PFSK-1 (cell line): ENCODE data around the gene TBC1D22B.

Experiments
- FOXP2 ChIP-seq: optimal IDR thresholded peaks from 2 replicates; pipeline ENCODE3; 2011; ENCODE audit warnings: borderline replicate concordance, control low read depth, inconsistent platforms; ENCODE audit not compliant: insufficient read depth; ENCODE audit errors: extremely low read length, extremely low read depth
- POLR2AphosphoS5 ChIP-seq: IDR thresholded peaks from 2 replicates; pipeline ENCODE4 v1.6.1; 2012; ENCODE audit warnings: low read depth, mild to moderate bottlenecking, control low read depth, low read length, moderate library complexity
- REST ChIP-seq, 2 experiments: IDR thresholded peaks; 2 replicates each; pipeline versions ENCODE4 v1.6.1 to v1.8.0; 2011 to 2012; ENCODE audit warnings: low read depth in 2 of 2, low read length in 2 of 2, control low read depth in 1 of 2, inconsistent platforms in 1 of 2, mild to moderate bottlenecking in 1 of 2, moderate library complexity in 1 of 2; ENCODE audit not compliant: insufficient read depth in 1 of 2
- SIN3A ChIP-seq: IDR thresholded peaks from 2 replicates; pipeline ENCODE4 v1.6.1; 2012; ENCODE audit warnings: mild to moderate bottlenecking, low read length, moderate library complexity, borderline replicate concordance; ENCODE audit not compliant: insufficient read depth
- TAF1 ChIP-seq: IDR thresholded peaks from 2 replicates; pipeline ENCODE4 v1.6.1; 2012; ENCODE audit warnings: low read length, control low read depth, borderline replicate concordance; ENCODE audit not compliant: insufficient read depth

TBC1D22B gene

DNA sequence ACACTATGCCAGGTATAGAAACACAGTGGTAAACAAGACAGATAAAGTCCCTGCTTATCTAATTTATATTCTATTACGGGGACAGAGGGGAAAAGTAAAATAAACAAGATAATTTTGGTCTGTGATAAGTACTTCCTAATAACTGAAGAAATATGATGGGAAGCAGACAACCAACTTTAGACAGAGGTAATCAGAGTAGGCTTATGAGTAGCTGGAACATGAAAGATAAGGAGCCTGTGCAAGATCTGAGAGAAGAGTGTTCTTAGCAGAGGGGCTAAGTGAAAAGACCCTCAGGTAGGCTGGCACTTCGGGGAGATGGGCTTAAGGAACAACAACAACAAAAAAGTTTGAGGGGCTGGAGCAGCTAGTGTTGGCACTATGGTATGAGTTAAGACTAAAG is 100.3 kb downstream of the TBC1D22B start:
- TF ChIP-seq REST (IDR thresholded peaks at IDR 0.05; ENCODE audit: insufficient read depth in 1 of 2, low read depth in 2 of 2, low read length in 2 of 2) (no peak), SIN3A (no peak), FOXP2 (no peak), POLR2AphosphoS5 (no peak), TAF1 (no peak)

DNA sequence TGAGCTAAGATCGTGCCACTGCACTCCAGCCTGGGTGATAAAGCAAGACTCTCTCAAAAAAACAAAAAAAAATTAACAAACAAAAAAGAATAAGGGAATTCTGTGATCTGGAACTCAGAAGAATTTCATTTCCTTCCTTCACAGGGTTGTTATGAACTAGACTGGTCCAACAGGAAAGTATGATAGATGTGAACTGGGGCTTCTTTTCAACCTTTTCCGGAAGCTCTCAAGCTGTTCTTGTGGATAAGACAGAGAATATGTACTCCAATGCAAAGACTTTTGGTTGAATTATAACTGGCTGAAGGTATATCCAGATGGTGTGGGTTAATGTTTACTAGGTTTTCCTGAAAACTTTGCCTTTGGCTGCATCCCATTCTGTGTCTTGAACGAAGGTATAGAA is 101.5 kb downstream of the TBC1D22B start:
- no peak for TF ChIP-seq POLR2AphosphoS5
- TF ChIP-seq REST (IDR thresholded peaks at IDR 0.05; ENCODE audit: insufficient read depth in 1 of 2, low read depth in 2 of 2, low read length in 2 of 2) = no peak
- no peak for TF ChIP-seq TAF1
- TF ChIP-seq SIN3A = no peak
- no peak for TF ChIP-seq FOXP2

DNA sequence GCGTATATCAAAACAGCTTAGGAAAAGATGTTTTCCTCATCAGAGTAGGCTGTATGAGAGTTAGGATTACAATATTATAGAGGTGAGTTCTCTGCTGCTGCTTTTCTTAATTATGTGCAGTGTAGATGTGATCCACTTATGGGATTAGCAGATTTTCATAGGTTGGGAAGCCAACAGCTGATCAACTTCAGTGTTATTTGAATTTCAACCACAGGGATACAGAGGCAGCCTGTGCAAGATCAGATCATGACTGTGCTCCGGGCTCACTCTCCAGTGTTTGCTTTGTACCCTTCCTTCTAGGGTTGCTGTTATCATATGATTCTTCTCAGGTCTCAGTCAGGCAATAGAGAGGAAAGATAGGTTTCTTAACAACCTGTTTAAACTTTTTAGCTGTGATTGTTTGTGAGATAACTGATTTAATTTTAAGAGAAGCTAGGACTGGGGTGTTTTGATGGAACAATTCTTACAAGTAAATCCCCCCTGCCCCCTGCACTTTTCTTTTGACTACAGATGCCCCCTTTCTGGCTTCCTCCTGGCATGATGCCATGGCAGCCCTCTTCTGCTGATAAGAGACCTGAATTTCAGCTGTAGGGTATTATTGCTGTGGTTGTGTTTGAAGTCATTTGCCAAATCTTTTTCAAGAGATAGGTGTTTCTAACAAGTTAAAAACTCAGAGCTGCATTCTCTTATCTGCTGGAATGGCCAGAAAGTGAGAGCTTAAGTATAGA is 104.7 kb downstream of the TBC1D22B start:
- TF ChIP-seq FOXP2 (no peak), SIN3A (no peak), POLR2AphosphoS5 (no peak), REST (IDR thresholded peaks at IDR 0.05; ENCODE audit: insufficient read depth in 1 of 2, low read depth in 2 of 2, low read length in 2 of 2) (no peak), TAF1 (no peak)

DNA sequence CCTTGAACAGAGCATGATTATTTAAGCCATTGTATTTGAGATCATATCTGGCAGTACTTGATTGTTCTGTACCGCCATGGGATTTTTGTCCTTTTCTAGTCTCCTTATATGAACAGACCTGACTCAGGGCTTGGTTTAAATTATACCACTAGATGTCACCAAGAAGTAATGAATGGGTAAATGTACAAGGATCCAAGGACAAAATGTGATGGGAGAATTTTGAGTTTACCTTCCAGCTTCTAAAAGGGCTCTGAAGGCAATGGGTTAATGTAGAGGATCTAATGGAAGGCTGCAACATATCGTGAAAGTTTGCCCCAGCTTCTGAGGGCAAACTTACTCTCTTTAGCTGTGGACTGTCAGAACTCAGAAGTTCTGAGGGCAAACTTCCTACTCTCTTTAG is 108.2 kb downstream of the TBC1D22B start:
- TF ChIP-seq REST (IDR thresholded peaks at IDR 0.05; ENCODE audit: insufficient read depth in 1 of 2, low read depth in 2 of 2, low read length in 2 of 2) = no peak

- TF ChIP-seq TAF1 (no peak), REST (IDR thresholded peaks at IDR 0.05; ENCODE audit: insufficient read depth in 1 of 2, low read depth in 2 of 2, low read length in 2 of 2) (no peak), POLR2AphosphoS5 (no peak), SIN3A (no peak), FOXP2 (no peak)
These were observed 109.3 kb downstream of the TBC1D22B start for GRCh38 chr6:37366910-37367309.
